Thyroid gland (tissue), 4 donors: Measurements from ENCODE around the gene ADGRE2. TPM values are rescaled to one million over a fixed set of nuclear protein-coding genes. Genes with fewer than 3 reads are reported as not detected.

Experiments
- DNase-seq, 2 donors: peaks; one replicate each; pipeline ENCODE4 v3.0.0-alpha.2; 2019
- H3K27ac ChIP-seq, 3 donors: fragments of 200-600 bp; sonication (generic); 1 replicate in 2 of 3; 2 replicates in 1 of 3; pipeline ENCODE4 v1.5.1; 2016 to 2019; ENCODE audit warnings: mild to moderate bottlenecking in 1 of 3, moderate library complexity in 1 of 3
- H3K27me3 ChIP-seq: fragments of 200-600 bp; sonication (generic); one replicate; pipeline ENCODE4 v1.5.1; 2019
- H3K36me3 ChIP-seq, 2 donors: fragments of 200-600 bp; sonication (generic); one replicate each; pipeline ENCODE4 v1.5.1; 2016 to 2019
- H3K4me1 ChIP-seq, 2 donors: fragments of 200-600 bp; sonication (generic); one replicate each; pipeline ENCODE4 v1.5.1; 2017 to 2019
- H3K4me3 ChIP-seq, 3 donors: fragments of 200-600 bp; sonication (generic); replicated peaks in 1 of 3; 1 replicate in 2 of 3; 2 replicates in 1 of 3; pipeline ENCODE4 v1.5.1; 2016; ENCODE audit warnings: mild to moderate bottlenecking in 1 of 3
- H3K9me3 ChIP-seq: fragments of 200-600 bp; sonication (generic); one replicate; pipeline ENCODE4 v1.5.1; 2017
- POLR2A ChIP-seq, 2 donors: fragments of 450-650 bp; IDR thresholded peaks; one replicate each; pipeline ENCODE4 v1.6.1; 2017; ENCODE audit warnings: antibody characterized with exemption in 2 of 2, mild to moderate bottlenecking in 2 of 2, moderate library complexity in 1 of 2
- WGBS, 2 donors: methylation state at CpG; one replicate each; pipeline ENCODE4 v1.1.5; 2017; 5-methylcytosine and 5-hydroxymethylcytosine counted together
- intact Hi-C: fragments of 100-400 bp; cut with DNase I; formaldehyde crosslinking; loops from one replicate; pipeline ENCODE4 v1.15.1; 2023
- total RNA-seq, 4 donors: library from RNA; depleted of rRNA; stranded (reverse); fragments of >200 nt; gene quantifications; one replicate each; pipeline ENCODE4 v1.2.3, GENCODE V29; 2016
- TF ChIP-seq, protein P1 (sequence below), 6 experiments: fragments of 200-600 bp in 3 of 6; fragments of 450-650 bp in 3 of 6; sonication (generic) in 3 of 6; IDR thresholded peaks; one replicate each; pipeline ENCODE4 v1.5.1; 2016 to 2019; ENCODE audit warnings: antibody characterized with exemption in 6 of 6, mild to moderate bottlenecking in 2 of 6, inconsistent platforms in 1 of 6, moderate library complexity in 1 of 6

Gene ADGRE2
- total RNA-seq, 4 donors from 2014 or later, result 0.33 to 6.0 (median 2.0) TPM

DNA sequence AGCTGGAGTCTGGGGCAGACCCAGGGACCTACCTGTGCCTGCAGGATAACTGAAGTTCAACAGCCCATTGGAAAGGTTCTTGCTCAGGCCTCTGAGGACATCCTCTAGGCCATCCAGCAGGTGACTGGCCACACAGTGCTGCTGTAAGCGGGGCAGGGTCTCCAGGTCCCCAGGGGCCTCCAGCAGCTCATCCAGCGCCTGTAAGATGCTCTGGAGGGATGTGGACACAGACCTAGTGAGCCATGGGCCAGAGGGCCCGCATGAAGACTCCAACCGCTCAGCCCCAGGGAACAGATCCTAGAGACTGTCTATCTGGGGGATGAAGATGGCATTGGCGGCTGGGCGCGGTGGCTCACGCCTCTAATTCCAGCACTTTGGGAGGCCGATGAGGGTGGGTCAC, 14.0 kb downstream of the ADGRE2 start:
- DNase-seq, result no peak

DNA sequence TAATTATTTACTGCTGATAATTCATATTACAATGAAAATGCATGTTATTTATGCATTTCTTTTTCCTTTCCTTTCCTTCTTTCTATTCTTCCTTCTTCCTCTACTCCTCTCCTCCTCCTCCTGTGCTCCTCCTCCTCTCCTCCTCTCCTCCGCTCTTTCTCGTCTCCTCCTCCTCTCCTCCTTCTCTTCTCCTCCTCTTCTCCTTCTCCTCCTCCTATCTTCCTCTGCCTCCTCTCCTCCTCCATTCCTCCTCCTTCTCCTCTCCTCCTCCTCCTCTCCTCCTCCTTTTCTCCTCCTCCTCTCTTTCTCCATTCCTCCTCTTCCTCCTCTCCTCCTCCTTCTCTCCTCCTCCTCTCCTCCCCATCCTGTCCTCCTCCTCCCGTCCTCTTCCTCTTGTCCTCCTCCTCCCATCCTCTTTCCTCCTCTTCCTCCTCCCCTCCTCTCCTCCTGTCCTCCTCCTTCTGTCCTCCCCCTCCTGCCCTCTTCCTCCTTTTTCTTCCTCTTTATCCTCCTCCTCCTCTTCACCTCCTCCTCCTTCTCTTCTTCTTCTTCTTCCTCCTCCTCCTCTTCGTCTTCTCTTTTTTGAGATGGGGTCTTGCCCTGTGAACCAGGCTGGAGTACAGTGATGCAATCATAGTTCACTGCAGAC, 14.7 kb downstream of the ADGRE2 start:
- H3K27me3 ChIP-seq, result no peaks in the 10 kb centered on the region
- no peak for TF ChIP-seq POLR2A (IDR thresholded peaks at IDR 0.05)
- TF ChIP-seq, protein P1, sequence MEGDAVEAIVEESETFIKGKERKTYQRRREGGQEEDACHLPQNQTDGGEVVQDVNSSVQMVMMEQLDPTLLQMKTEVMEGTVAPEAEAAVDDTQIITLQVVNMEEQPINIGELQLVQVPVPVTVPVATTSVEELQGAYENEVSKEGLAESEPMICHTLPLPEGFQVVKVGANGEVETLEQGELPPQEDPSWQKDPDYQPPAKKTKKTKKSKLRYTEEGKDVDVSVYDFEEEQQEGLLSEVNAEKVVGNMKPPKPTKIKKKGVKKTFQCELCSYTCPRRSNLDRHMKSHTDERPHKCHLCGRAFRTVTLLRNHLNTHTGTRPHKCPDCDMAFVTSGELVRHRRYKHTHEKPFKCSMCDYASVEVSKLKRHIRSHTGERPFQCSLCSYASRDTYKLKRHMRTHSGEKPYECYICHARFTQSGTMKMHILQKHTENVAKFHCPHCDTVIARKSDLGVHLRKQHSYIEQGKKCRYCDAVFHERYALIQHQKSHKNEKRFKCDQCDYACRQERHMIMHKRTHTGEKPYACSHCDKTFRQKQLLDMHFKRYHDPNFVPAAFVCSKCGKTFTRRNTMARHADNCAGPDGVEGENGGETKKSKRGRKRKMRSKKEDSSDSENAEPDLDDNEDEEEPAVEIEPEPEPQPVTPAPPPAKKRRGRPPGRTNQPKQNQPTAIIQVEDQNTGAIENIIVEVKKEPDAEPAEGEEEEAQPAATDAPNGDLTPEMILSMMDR (IDR thresholded peaks at IDR 0.05), result no peak
- no peaks in the 10 kb centered on the region for H3K36me3 ChIP-seq
- no peak overlapping the region for H3K4me3 ChIP-seq
- no peaks in the 10 kb centered on the region for H3K9me3 ChIP-seq
- no peak for DNase-seq
- no peak overlapping the region for H3K27ac ChIP-seq
- H3K4me1 ChIP-seq, result no peaks in the 10 kb centered on the region
- intact Hi-C loops, result no loop called here
- WGBS, 2 donors, result 74 to 75% methylated on average over 4 of the region's 4 CpGs

More for the DNA sequence above, 14.0 kb downstream of the ADGRE2 start:
- H3K9me3 ChIP-seq, result no peaks in the 10 kb centered on the region
- H3K36me3 ChIP-seq, result no peaks in the 10 kb centered on the region
- no peak overlapping the region for H3K4me3 ChIP-seq
- WGBS, 2 donors, result 81 to 92% methylated on average over 9 of the region's 9 CpGs
- TF ChIP-seq POLR2A (IDR thresholded peaks at IDR 0.05), result no peak
- TF ChIP-seq, protein P1 (IDR thresholded peaks at IDR 0.05), result no peak
- intact Hi-C loops, result no loop called here
- no peaks in the 10 kb centered on the region for H3K27me3 ChIP-seq
- H3K4me1 ChIP-seq, result no peaks in the 10 kb centered on the region
- no peak overlapping the region for H3K27ac ChIP-seq

DNA sequence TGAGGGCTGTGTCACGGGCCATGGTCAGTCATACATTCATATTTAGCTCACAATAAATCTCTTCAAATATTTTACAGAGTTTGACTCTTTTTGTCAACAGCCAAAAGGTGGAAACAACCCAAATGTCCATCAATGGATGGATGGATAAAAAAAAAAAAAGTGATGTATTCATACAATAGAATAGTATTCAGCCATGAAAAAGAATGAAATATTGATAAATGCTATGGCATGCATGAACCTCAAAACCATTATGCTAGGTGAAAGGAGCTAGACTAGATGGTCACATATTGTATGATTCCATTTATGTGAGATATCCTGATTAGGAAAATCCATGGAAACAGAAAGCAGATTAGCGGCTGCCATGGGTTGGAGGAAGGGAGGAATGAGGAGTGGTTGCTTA, 16.2 kb downstream of the ADGRE2 start:
- H3K9me3 ChIP-seq, result no peaks in the 10 kb centered on the region
- no peaks in the 10 kb centered on the region for H3K27me3 ChIP-seq
- no peaks in the 10 kb centered on the region for H3K36me3 ChIP-seq
- no peaks in the 10 kb centered on the region for H3K4me1 ChIP-seq
- TF ChIP-seq, protein P1 (IDR thresholded peaks at IDR 0.05), result no peak
- TF ChIP-seq POLR2A (IDR thresholded peaks at IDR 0.05), result no peak
- H3K4me3 ChIP-seq, result no peak overlapping the region
- no peak for DNase-seq
- no peak overlapping the region for H3K27ac ChIP-seq
- WGBS, 2 donors, result 84 to 88% methylated on average over 2 of the region's 2 CpGs
- intact Hi-C loops, result no loop called here

DNA sequence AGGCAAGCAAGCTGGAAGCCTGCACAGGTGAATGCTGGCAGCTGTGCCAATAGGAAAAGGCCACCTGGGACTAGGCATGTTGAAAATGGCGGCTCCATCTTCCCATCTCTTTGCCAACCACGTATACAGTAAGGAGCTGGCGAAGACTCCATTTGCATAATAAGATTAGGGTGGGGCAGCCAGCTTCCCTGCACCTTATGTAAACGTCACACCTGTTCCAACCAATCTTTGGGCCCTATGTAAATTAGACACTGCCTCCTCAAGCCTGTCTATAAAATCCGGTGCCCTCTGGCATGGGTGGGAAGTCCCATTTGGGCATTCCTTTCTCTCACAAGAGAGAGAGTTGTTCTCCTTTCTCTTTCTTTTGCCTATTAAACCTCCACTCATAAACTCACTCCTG, 16.8 kb downstream of the ADGRE2 start:
- Histone ChIP-seq H3K27ac (no peak overlapping the region), H3K27me3 (no peaks in the 10 kb centered on the region), H3K9me3 (no peaks in the 10 kb centered on the region), H3K4me1 (no peaks in the 10 kb centered on the region), H3K36me3 (no peaks in the 10 kb centered on the region), H3K4me3 (no peak overlapping the region)
- intact Hi-C loops, result no loop called here
- DNase-seq, result no peak
- WGBS, 2 donors, result 60 to 72% methylated on average over 5 of the region's 5 CpGs
- TF ChIP-seq, protein P1 (IDR thresholded peaks at IDR 0.05), result no peak
- no peak for TF ChIP-seq POLR2A (IDR thresholded peaks at IDR 0.05)

DNA sequence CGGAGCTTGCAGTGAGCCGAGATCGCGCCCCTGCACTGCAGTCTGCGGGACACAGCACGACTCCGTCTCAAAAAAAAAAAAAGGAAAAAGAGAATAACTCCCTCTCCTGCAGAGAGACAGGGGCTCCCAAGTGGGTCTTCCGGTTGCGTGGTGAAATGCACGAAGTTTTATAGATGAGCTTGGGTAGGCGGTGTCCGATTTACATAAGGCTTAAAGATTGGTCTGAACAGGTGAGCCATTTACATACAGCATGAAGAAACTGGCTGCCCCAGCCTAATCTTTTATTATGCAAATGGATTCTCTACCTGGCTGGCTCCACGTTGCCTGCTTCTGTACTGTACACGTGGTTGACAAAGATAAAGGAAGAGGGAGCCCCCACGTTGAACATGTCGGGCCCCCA, 19.5 kb downstream of the ADGRE2 start:
- intact Hi-C loops, result no loop called here
- 30 to 37% methylated on average over 16 of the region's 16 CpGs for WGBS, 2 donors
- H3K4me1 ChIP-seq, result no peaks in the 10 kb centered on the region
- no peaks in the 10 kb centered on the region for H3K9me3 ChIP-seq
- H3K4me3 ChIP-seq, result no peak overlapping the region
- no peaks in the 10 kb centered on the region for H3K27me3 ChIP-seq
- no peak overlapping the region for H3K27ac ChIP-seq
- H3K36me3 ChIP-seq, result no peaks in the 10 kb centered on the region
- DNase-seq, result no peak
- TF ChIP-seq POLR2A (IDR thresholded peaks at IDR 0.05), result no peak
- TF ChIP-seq, protein P1 (IDR thresholded peaks at IDR 0.05), result no peak
